ENCODE measurements around the gene MSANTD3. TPM values are rescaled to one million over a fixed set of nuclear protein-coding genes. Genes with fewer than 3 reads are reported as not detected.

MSANTD3 gene
- total and polyA plus RNA-seq, 2 experiments from 2014 or later: 27.6 to 48.6 TPM

DNA sequence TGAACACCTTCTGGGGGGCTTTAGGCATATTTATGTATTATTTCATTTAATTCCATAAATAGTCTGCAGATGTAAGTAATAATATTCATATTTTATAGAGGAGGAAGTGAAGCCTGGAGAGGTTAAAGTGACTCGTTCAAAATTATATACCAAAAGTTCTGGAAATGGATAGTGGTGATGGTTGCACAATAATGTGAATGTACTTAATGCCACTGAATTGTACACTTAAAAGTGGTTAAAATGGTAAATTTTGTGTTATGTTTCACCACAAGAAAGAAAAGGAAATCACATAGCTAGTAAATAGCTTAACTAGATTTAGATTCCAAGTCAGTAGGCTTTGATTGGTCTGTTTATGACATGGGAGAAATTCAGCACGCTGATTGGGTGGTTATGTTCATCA, 33.0 kb downstream of the MSANTD3 start:
- H3K9me3 ChIP-seq (ENCODE audit: low read depth): no peaks in the 10 kb centered on the region
- no peak overlapping the region for H3K4me2 ChIP-seq (ENCODE audit: unreplicated experiment)
- H3K27ac ChIP-seq: no peak overlapping the region
- no peaks in the 10 kb centered on the region for H3K9me2 ChIP-seq (ENCODE audit: insufficient read depth)
- no peak overlapping the region for H3K9ac ChIP-seq
- no peaks in the 10 kb centered on the region for H3K27me3 ChIP-seq (replicated peaks; ENCODE audit: insufficient read depth)
- TF ChIP-seq EZH2 (IDR thresholded peaks at IDR 0.05; ENCODE audit: insufficient read depth, poor library complexity, severe bottlenecking): no peak
- no peak for TF ChIP-seq EZH2phosphoT487 (IDR thresholded peaks at IDR 0.05; ENCODE audit: insufficient read depth, low read depth)
- no peak overlapping the region for H2AFZ ChIP-seq
- WGBS, 2 experiments (ENCODE audit: low coverage in 1 of 2, low lambda C conversion rate in 2 of 2, missing lambda C conversion rate in 2 of 2): 66 to 83% methylated on average over 2 of the region's 2 CpGs
- H3K36me3 ChIP-seq (ENCODE audit: low read depth): no peaks in the 10 kb centered on the region
- H4K20me1 ChIP-seq (ENCODE audit: insufficient read depth): no peaks in the 10 kb centered on the region
- DNase-seq: no peak
- H3K4me1 ChIP-seq (ENCODE audit: insufficient read depth): no peaks in the 10 kb centered on the region; the same call in 1 of the 2 replicates
- in situ Hi-C loops (cut with MboI): no loop called here
- H3K4me3 ChIP-seq: no peak overlapping the region
- H3K79me2 ChIP-seq (ENCODE audit: insufficient read depth): 0 out of 2 replicates have a peak, but pooled peaks cover 11% of the 10 kb centered on the region
- H3F3A ChIP-seq (ENCODE audit: insufficient read depth): peaks cover 7% of the 10 kb centered on the region; the same call in 1 of the 2 replicates

DNA sequence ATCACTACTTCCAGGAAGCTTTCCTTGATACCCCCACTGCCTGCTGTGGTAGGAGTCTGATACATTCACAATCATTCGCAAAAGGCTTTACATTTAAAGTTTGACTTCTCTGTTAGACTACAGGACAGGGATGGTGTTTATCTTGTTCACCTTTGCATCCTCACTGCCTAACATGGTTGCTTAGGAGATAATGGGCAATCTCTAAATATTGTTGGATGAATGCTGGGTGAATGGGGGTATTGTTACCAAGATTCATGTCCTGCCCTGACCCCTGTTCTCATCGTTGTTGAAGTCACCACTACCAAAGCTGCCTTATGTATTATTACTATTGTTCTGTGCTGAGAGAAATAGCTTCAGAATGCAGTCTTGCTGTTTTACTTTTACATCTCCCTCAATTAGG, 38.3 kb downstream of the MSANTD3 start:
- no peaks in the 10 kb centered on the region for H3F3A ChIP-seq (ENCODE audit: insufficient read depth)
- in situ Hi-C loops (cut with MboI): no loop called here
- no peaks in the 10 kb centered on the region for H3K9me3 ChIP-seq (ENCODE audit: low read depth)
- 81 to 87% methylated on average over 2 of the region's 2 CpGs for WGBS, 2 experiments (ENCODE audit: low coverage in 1 of 2, low lambda C conversion rate in 2 of 2, missing lambda C conversion rate in 2 of 2)
- H3K4me3 ChIP-seq: no peak overlapping the region
- H3K4me2 ChIP-seq (ENCODE audit: unreplicated experiment): no peak overlapping the region
- no peak for DNase-seq
- H3K79me2 ChIP-seq (ENCODE audit: insufficient read depth): no peaks in the 10 kb centered on the region
- TF ChIP-seq EZH2phosphoT487 (IDR thresholded peaks at IDR 0.05; ENCODE audit: insufficient read depth, low read depth) (no peak), EZH2 (IDR thresholded peaks at IDR 0.05; ENCODE audit: insufficient read depth, poor library complexity, severe bottlenecking) (no peak)
- H4K20me1 ChIP-seq (ENCODE audit: insufficient read depth): no peaks in the 10 kb centered on the region
- H2AFZ ChIP-seq: no peak overlapping the region
- no peaks in the 10 kb centered on the region for H3K36me3 ChIP-seq (ENCODE audit: low read depth)
- no peaks in the 10 kb centered on the region for H3K27me3 ChIP-seq (replicated peaks; ENCODE audit: insufficient read depth)
- no peaks in the 10 kb centered on the region for H3K4me1 ChIP-seq (ENCODE audit: insufficient read depth)
- H3K9ac ChIP-seq: no peak overlapping the region
- no peak overlapping the region for H3K27ac ChIP-seq
- no peaks in the 10 kb centered on the region for H3K9me2 ChIP-seq (ENCODE audit: insufficient read depth)

DNA sequence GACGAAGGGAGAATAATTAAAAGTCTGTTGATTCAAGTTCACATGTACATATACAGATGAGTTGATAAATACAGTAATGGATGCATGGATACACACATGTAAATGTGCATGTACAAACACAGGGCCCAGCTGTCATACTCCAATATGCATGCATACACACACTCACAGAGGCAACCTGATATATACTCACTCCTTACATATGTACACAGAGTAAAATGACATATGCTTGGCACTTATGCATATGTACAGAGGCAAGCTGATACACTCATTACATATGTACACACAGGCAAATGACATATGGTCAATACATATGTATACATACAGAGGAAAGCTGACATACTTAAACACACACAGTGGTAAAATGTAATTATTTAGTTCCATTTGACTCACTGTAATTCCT, 38.8 kb downstream of the MSANTD3 start:
- no peaks in the 10 kb centered on the region for H3K4me1 ChIP-seq (ENCODE audit: insufficient read depth)
- H3K9ac ChIP-seq: no peak overlapping the region
- no peaks in the 10 kb centered on the region for H3K36me3 ChIP-seq (ENCODE audit: low read depth)
- TF ChIP-seq EZH2phosphoT487 (IDR thresholded peaks at IDR 0.05; ENCODE audit: insufficient read depth, low read depth) (no peak), EZH2 (IDR thresholded peaks at IDR 0.05; ENCODE audit: insufficient read depth, poor library complexity, severe bottlenecking) (no peak)
- no peak overlapping the region for H2AFZ ChIP-seq
- H3K27me3 ChIP-seq (replicated peaks; ENCODE audit: insufficient read depth): no peaks in the 10 kb centered on the region
- no peaks in the 10 kb centered on the region for H3K79me2 ChIP-seq (ENCODE audit: insufficient read depth)
- no peaks in the 10 kb centered on the region for H3K9me2 ChIP-seq (ENCODE audit: insufficient read depth)
- H3K4me2 ChIP-seq (ENCODE audit: unreplicated experiment): no peak overlapping the region
- no peak overlapping the region for H3K27ac ChIP-seq
- in situ Hi-C loops (cut with MboI): no loop called here
- H3K4me3 ChIP-seq: no peak overlapping the region
- no peaks in the 10 kb centered on the region for H4K20me1 ChIP-seq (ENCODE audit: insufficient read depth)
- no peaks in the 10 kb centered on the region for H3F3A ChIP-seq (ENCODE audit: insufficient read depth)
- 95 to 97% methylated on average over 1 of the region's 1 CpG for WGBS, 2 experiments (ENCODE audit: low coverage in 1 of 2, low lambda C conversion rate in 2 of 2, missing lambda C conversion rate in 2 of 2)
- no peak for DNase-seq
- H3K9me3 ChIP-seq (ENCODE audit: low read depth): no peaks in the 10 kb centered on the region

- H3K4me2 ChIP-seq (ENCODE audit: unreplicated experiment): no peak overlapping the region
These were observed 39.4 kb downstream of the MSANTD3 start for GRCh38 chr9:100466171-100466828.

More at GRCh38 chr9:100466171-100466828, 39.4 kb downstream of the MSANTD3 start:
- no peaks in the 10 kb centered on the region for H3K9me2 ChIP-seq (ENCODE audit: insufficient read depth)
- no peaks in the 10 kb centered on the region for H3K4me1 ChIP-seq (ENCODE audit: insufficient read depth)
- no peak for DNase-seq
- no peak overlapping the region for H2AFZ ChIP-seq
- H4K20me1 ChIP-seq (ENCODE audit: insufficient read depth): no peaks in the 10 kb centered on the region
- no peak overlapping the region for H3K4me3 ChIP-seq
- no peak overlapping the region for H3K27ac ChIP-seq
- WGBS, 2 experiments (ENCODE audit: low coverage in 1 of 2, low lambda C conversion rate in 2 of 2, missing lambda C conversion rate in 2 of 2): 96 to 100% methylated on average over 2 of the region's 2 CpGs
- H3F3A ChIP-seq (ENCODE audit: insufficient read depth): peaks cover 3% of the 10 kb centered on the region; the same call in 1 of the 2 replicates
- H3K9ac ChIP-seq: no peak overlapping the region
- TF ChIP-seq EZH2phosphoT487 (IDR thresholded peaks at IDR 0.05; ENCODE audit: insufficient read depth, low read depth) (no peak), EZH2 (IDR thresholded peaks at IDR 0.05; ENCODE audit: insufficient read depth, poor library complexity, severe bottlenecking) (no peak)
- no peaks in the 10 kb centered on the region for H3K36me3 ChIP-seq (ENCODE audit: low read depth)
- H3K27me3 ChIP-seq (replicated peaks; ENCODE audit: insufficient read depth): no peaks in the 10 kb centered on the region
- H3K79me2 ChIP-seq (ENCODE audit: insufficient read depth): no peaks in the 10 kb centered on the region
- in situ Hi-C loops (cut with MboI): no loop called here
- H3K9me3 ChIP-seq (ENCODE audit: low read depth): no peaks in the 10 kb centered on the region
